ENCODE results near the gene GNAL.
A peak's percentile ranks its signal among the peaks of the same experiment; 100 is the strongest.
"Not testable (repeated sequence)": the region's sequence is repeated elsewhere in the genome, so short reads cannot be mapped to it uniquely, and the experiment has no call there.

GNAL gene

DNA sequence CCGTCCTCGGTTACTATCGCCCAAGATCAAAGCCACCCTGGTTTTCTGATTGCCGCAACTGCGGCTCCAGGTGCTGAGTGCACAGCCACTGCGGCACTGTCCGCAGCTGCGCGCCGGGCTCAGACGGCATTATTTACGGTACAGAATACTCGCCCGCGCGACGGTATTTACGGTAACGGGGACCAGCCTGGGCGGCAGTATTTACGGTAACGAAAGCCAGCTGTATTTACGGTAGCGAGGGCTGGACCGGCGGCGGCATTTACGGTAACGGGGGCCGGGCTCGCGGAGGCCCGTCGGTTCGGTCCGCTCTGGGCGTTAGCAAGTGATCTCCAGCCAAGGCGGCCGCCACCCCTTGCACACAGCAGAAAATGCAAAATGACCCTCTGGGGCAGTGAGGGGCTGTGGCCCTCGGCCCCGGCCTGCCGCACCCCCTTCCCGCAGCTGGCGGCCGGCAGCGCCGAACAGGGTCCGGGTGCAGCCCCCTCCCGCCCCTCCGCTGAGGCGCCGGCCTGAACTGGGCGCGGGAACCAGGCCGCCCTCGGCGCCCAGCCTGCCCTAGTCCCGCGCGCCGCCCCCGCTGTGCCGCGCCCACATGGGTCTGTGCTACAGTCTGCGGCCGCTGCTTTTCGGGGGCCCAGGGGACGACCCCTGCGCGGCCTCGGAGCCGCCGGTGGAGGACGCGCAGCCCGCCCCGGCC is at the start of gene GNAL:
TSS of gene GNAL (plus strand) at position 293 of the 697 bp plus-strand sequence. CDS start at position 593, 300 bp downstream.
- TF ChIP-seq TSHZ2 (CRISPR knock-in tag; IDR thresholded peaks at IDR 0.05) (no peak), ZNF70 (CRISPR knock-in tag; IDR thresholded peaks at IDR 0.05) (no peak), BACH2 (CRISPR knock-in tag; IDR thresholded peaks at IDR 0.05; ENCODE audit: borderline replicate concordance) (no peak)
- peak; percentile 90 for ATAC-seq

DNA sequence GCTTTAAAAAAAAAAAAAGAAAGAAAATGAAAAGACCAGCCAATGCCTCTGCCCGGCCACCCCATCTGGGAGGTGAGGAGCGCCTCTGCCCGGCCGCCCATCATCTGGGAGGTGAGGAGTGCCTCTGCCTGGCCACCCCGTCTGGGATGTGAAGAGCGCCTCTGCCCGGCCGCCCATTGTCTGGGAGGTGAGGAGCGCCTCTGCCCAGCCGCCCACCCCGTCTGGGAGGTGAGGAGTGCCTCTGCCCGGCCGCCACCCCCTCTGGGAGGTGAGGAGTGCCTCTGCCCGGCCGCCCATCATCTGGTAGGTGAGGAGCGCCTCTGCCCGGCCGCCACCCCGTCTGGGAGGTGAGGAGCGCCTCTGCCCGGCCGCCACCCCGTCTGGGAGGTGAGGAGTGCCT is 41.8 kb upstream of the GNAL start:
- ATAC-seq, result not testable (repeated sequence)

- ATAC-seq, result not testable (repeated sequence)
Observed at GRCh38 chr18:11647804-11648203, 41.3 kb upstream of the GNAL start.

DNA sequence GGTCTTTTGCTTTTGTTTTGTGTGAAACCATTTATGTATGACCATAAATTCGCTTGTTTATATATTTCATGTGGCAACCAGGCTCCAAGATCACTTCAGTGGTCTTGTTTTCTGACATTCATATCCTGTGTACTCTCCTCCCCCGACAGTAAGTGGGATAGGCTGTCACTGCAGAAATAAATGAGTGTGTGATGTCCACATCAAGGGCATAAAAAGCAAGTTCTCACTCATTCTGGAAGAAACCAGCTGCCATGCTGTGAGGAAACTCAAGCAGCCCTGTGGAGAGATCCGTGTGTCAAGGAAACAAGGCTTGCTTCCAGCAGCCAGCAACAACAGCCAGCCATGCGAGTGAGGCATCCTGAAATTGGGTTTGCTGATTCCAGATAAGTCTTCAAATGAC is 39.2 kb upstream of the GNAL start:
- no peak for ATAC-seq
- TF ChIP-seq CSDC2 (CRISPR knock-in tag; IDR thresholded peaks at IDR 0.05), result no peak
- no peak for TF ChIP-seq ISL1 (CRISPR knock-in tag; IDR thresholded peaks at IDR 0.05)
- TF ChIP-seq, protein P1, sequence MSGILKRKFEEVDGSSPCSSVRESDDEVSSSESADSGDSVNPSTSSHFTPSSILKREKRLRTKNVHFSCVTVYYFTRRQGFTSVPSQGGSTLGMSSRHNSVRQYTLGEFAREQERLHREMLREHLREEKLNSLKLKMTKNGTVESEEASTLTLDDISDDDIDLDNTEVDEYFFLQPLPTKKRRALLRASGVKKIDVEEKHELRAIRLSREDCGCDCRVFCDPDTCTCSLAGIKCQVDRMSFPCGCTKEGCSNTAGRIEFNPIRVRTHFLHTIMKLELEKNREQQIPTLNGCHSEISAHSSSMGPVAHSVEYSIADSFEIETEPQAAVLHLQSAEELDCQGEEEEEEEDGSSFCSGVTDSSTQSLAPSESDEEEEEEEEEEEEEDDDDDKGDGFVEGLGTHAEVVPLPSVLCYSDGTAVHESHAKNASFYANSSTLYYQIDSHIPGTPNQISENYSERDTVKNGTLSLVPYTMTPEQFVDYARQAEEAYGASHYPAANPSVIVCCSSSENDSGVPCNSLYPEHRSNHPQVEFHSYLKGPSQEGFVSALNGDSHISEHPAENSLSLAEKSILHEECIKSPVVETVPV (CRISPR knock-in tag; IDR thresholded peaks at IDR 0.05), result no peak
- TF ChIP-seq, protein P2, sequence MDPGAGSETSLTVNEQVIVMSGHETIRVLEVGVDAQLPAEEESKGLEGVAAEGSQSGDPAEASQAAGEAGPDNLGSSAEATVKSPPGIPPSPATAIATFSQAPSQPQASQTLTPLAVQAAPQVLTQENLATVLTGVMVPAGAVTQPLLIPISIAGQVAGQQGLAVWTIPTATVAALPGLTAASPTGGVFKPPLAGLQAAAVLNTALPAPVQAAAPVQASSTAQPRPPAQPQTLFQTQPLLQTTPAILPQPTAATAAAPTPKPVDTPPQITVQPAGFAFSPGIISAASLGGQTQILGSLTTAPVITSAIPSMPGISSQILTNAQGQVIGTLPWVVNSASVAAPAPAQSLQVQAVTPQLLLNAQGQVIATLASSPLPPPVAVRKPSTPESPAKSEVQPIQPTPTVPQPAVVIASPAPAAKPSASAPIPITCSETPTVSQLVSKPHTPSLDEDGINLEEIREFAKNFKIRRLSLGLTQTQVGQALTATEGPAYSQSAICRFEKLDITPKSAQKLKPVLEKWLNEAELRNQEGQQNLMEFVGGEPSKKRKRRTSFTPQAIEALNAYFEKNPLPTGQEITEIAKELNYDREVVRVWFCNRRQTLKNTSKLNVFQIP (CRISPR knock-in tag; IDR thresholded peaks at IDR 0.05; ENCODE audit: borderline replicate concordance, low read depth), result no peak
- TF ChIP-seq SNAI2 (CRISPR knock-in tag; IDR thresholded peaks at IDR 0.05), result no peak
- TF ChIP-seq PATZ1 (CRISPR knock-in tag; IDR thresholded peaks at IDR 0.05; ENCODE audit: borderline replicate concordance), result no peak
- no peak for TF ChIP-seq TOX (CRISPR knock-in tag; IDR thresholded peaks at IDR 0.05; ENCODE audit: borderline replicate concordance)
- no peak for TF ChIP-seq ZC3H10 (CRISPR knock-in tag; IDR thresholded peaks at IDR 0.05)
- TF ChIP-seq CREB5 (CRISPR knock-in tag; IDR thresholded peaks at IDR 0.05; ENCODE audit: low read depth), result no peak
- TF ChIP-seq ZFP3 (CRISPR knock-in tag; IDR thresholded peaks at IDR 0.05), result no peak
- TF ChIP-seq ZNF70 (CRISPR knock-in tag; IDR thresholded peaks at IDR 0.05), result no peak
- TF ChIP-seq TSHZ2 (CRISPR knock-in tag; IDR thresholded peaks at IDR 0.05), result no peak
- no peak for TF ChIP-seq ZNF565 (CRISPR knock-in tag; conservative IDR thresholded peaks at IDR 0.05; ENCODE audit: low read depth)
